Measurements from ENCODE around the gene CLIP3.

CLIP3 gene

DNA sequence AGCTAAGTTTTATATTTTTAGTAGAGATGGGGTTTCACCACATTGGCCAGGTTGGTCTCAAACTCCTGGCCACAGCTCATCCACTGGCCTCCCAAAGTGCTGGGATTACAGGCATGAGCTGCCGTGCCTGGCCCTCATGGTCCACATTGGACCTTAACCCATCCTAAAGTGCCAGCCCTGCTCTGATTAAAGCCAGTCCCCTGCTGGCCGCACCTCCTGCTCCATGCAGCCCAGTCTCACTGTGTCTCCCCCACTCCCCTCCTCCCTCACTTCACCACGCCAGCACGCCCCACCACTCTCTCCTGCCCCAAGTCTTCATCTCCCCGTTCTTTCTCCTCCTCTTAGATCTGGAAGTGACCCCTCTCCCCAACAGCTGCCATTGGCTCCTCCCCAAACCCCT, 54.4 kb downstream of the CLIP3 start:
- Histone ChIP-seq H3K36me3 (ENCODE audit: control insufficient read depth, insufficient read depth, low read length) (no peaks in the 10 kb centered on the region), H3K9ac (ENCODE audit: low read length) (no peak overlapping the region), H3K4me1 (ENCODE audit: control insufficient read depth, insufficient read depth, low read length) (no peaks in the 10 kb centered on the region), H3K27me3 (ENCODE audit: control insufficient read depth, insufficient read depth, low read length) (peaks cover 7% of the 10 kb centered on the region), H3K27ac (ENCODE audit: low read depth, low read length) (no peak overlapping the region), H3K4me3 (ENCODE audit: low read length) (no peak overlapping the region)

DNA sequence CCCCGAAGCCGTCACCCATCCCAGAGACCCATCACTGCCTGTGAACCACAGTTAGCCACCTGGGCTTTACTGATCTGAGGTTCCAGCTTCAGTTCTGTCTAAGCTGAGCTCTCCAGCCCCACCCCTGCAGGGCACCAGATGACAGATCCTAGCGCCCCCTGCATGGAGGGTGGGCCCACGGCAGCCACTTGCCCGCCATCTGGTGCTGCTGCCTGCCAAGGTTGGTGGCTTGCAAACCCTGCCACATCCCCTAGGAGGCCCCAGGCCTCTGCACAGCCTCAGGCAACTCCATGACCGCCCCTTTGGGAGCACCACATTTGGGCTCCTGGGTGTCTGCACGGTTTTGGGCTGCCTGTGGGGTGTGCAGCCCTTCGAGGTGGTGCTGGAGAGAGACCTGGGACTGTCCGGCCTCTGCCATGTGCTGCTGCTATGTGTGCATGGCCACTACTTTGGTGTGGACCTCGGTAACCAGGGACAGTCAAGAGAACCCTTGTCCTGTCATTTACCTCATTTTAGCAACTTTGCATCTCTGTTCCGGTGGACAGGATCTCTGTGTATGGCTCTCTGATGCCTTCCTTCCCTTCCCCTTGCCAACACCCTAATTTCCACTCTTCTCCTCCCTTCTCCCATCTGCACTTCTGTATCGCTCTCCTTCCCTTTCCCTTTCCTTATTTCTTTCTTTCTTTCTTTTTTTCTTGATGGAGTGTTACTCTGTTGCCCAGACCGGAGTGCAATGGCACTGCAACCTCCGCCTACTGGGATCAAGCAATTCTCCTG, 55.0 kb downstream of the CLIP3 start:
- Histone ChIP-seq H3K36me3 (ENCODE audit: control insufficient read depth, insufficient read depth, low read length) (no peaks in the 10 kb centered on the region), H3K27ac (ENCODE audit: low read depth, low read length) (no peak overlapping the region), H3K9ac (ENCODE audit: low read length) (no peak overlapping the region), H3K27me3 (ENCODE audit: control insufficient read depth, insufficient read depth, low read length) (peaks cover 7% of the 10 kb centered on the region), H3K4me3 (ENCODE audit: low read length) (no peak overlapping the region), H3K4me1 (ENCODE audit: control insufficient read depth, insufficient read depth, low read length) (no peaks in the 10 kb centered on the region)

DNA sequence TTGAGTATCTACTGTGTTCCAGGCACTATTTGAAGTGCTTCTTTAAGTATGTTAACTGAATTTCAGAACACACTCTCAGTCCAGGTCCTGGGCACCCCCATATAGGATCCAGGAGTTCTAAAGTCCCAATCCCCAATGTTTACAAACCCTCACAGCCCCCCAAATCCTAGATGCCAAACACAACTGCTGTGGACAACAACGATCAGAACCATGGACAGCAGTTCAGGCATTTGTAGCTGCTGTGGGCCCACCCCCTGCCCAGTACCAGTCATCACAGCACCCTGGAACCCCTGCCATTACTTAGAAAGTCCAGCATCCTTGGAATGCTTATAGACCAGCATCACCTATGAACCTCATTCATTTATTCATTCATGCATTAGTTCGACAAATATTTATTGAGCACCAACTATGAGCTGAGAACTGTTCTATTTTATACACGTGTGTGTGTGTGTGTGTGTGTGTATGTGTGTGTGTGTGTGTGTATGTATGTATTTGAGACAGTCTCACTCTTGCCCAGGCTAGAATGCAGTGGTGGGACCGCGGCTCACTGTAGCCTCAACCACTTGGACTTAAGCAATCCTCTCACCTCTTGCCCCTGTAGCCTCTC, 57.0 kb downstream of the CLIP3 start:
- no peak overlapping the region for H3K9ac ChIP-seq (ENCODE audit: low read length)
- H3K27ac ChIP-seq (ENCODE audit: low read depth, low read length): no peak overlapping the region
- peaks cover 7% of the 10 kb centered on the region for H3K27me3 ChIP-seq (ENCODE audit: control insufficient read depth, insufficient read depth, low read length)
- H3K4me1 ChIP-seq (ENCODE audit: control insufficient read depth, insufficient read depth, low read length): no peaks in the 10 kb centered on the region
- no peaks in the 10 kb centered on the region for H3K36me3 ChIP-seq (ENCODE audit: control insufficient read depth, insufficient read depth, low read length)
- H3K4me3 ChIP-seq (ENCODE audit: low read length): no peak overlapping the region

DNA sequence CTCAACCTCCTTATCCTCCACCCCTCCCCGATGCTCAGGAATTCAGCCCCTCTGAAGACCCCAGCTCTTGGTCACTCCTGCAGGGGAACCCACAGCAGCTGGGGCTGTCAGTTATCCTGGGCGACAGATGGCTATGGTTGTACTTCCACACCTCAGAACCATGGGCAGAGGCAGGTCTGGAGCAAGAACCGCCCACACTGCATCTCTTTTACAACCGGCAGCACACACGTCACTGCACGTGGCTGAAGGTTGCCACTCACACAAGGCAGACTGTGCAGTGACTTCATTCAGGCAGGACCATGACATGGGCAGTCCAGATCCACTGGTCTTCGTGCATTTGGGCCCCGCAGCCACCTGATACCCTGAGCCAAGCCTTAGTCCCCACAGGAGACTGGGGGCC, 59.2 kb downstream of the CLIP3 start:
- Histone ChIP-seq H3K27ac (ENCODE audit: low read depth, low read length) (no peak overlapping the region), H3K36me3 (ENCODE audit: control insufficient read depth, insufficient read depth, low read length) (no peaks in the 10 kb centered on the region), H3K9ac (ENCODE audit: low read length) (no peak overlapping the region), H3K27me3 (ENCODE audit: control insufficient read depth, insufficient read depth, low read length) (no peaks in the 10 kb centered on the region), H3K4me1 (ENCODE audit: control insufficient read depth, insufficient read depth, low read length) (no peaks in the 10 kb centered on the region), H3K4me3 (ENCODE audit: low read length) (no peak overlapping the region)

DNA sequence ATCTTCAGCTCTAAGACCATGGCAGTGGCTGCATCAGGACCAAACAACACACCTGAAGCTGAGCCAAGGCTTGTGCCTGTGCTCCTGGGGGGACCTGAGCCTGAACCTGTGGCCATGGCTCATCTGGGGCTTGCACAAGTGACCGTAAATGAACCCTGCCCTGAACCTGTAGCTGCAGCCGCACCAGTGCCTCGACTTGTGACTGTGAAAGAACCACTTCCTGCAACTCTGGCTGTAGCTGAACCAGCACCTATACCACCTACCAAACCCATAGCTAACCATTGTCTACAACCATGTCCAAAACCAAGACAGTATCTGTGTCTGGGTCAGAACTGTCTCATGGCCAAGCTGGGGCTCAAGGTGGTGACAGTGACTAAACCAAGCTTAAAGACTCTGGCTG, 65.9 kb downstream of the CLIP3 start:
- Histone ChIP-seq H3K27ac (ENCODE audit: low read depth, low read length) (no peak overlapping the region), H3K36me3 (ENCODE audit: control insufficient read depth, insufficient read depth, low read length) (no peaks in the 10 kb centered on the region), H3K27me3 (ENCODE audit: control insufficient read depth, insufficient read depth, low read length) (no peaks in the 10 kb centered on the region), H3K4me1 (ENCODE audit: control insufficient read depth, insufficient read depth, low read length) (no peaks in the 10 kb centered on the region), H3K9ac (ENCODE audit: low read length) (no peak overlapping the region), H3K4me3 (ENCODE audit: low read length) (no peak overlapping the region)
